B cell (primary cell): ENCODE data around the gene AZU1.

ENCODE experiments used
- EZH2 ChIP-seq: IDR thresholded peaks from 2 replicates; pipeline ENCODE4 v1.6.1; 2012; ENCODE audit warnings: borderline replicate concordance, low read depth, mild to moderate bottlenecking, moderate library complexity, low read length; ENCODE audit not compliant: insufficient read depth, poor library complexity, severe bottlenecking
- TF ChIP-seq, protein P1 (sequence below): fragments of 200-600 bp; IDR thresholded peaks from one replicate; pipeline ENCODE4 v1.8.0; 2022; ENCODE audit warnings: antibody characterized with exemption, mild to moderate bottlenecking

DNA sequence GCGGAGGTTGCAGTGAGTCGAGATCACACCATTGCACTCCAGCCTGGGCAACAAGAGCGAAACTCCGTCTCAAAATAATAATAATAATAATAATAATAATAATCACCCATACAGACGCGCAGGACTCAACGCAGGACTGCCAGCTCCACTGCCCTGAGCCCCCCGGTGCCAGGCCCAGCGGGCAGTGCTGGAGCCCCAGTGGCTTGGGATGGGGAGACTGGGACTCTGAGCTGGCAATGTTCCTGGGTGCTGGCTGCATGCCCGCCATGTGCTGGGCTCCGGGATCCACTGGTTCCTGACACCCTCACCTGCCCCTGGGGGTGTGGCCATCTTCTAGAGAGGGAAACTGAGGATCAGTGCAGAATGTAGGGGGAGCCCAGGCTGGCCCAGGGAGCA lies 325 bp upstream of the AZU1 start:
- TF ChIP-seq, protein P1, sequence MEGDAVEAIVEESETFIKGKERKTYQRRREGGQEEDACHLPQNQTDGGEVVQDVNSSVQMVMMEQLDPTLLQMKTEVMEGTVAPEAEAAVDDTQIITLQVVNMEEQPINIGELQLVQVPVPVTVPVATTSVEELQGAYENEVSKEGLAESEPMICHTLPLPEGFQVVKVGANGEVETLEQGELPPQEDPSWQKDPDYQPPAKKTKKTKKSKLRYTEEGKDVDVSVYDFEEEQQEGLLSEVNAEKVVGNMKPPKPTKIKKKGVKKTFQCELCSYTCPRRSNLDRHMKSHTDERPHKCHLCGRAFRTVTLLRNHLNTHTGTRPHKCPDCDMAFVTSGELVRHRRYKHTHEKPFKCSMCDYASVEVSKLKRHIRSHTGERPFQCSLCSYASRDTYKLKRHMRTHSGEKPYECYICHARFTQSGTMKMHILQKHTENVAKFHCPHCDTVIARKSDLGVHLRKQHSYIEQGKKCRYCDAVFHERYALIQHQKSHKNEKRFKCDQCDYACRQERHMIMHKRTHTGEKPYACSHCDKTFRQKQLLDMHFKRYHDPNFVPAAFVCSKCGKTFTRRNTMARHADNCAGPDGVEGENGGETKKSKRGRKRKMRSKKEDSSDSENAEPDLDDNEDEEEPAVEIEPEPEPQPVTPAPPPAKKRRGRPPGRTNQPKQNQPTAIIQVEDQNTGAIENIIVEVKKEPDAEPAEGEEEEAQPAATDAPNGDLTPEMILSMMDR: no peak
- no peak for TF ChIP-seq EZH2
